MCF 10A (cell line): Measurements from ENCODE around the gene TBCD. TPM values are rescaled to one million over a fixed set of nuclear protein-coding genes. Genes with fewer than 3 reads are reported as not detected.

Source experiments
- BruUV-seq: library from RNA; stranded (reverse); fragments of 400-500 nt; replicated peaks from 2 replicates; lab custom pipeline; 2021; lab: Mats Ljungman, UMichigan
- CTCF ChIA-PET: fragments of 300-600 bp; sonication (Branson Sonifier 250); formaldehyde crosslinking; extraction: SDS; loops from one replicate; lab custom pipeline; 2021; ENCODE audit warnings: antibody characterized with exemption, inconsistent platforms; lab: Yijun Ruan, JAX
- POLR2A ChIA-PET: fragments of 300-600, 350-650 bp; sonication (Branson Sonifier 250); formaldehyde crosslinking; extraction: SDS; loops from one replicate; lab custom pipeline; 2020; ENCODE audit warnings: antibody characterized with exemption, inconsistent platforms; lab: Yijun Ruan, JAX
- DNase-seq: peaks from one replicate; pipeline ENCODE4 v3.0.0-alpha.2; 2018; ENCODE audit not compliant: unreplicated experiment
- H3K27ac Mint-ChIP-seq: one replicate; pipeline ENCODE4 v1.8.0; 2022; ENCODE audit warnings: mild to moderate bottlenecking, low read depth, mixed read lengths; ENCODE audit not compliant: unreplicated experiment
- H3K27me3 Mint-ChIP-seq: one replicate; pipeline ENCODE4 v1.8.0; 2022; ENCODE audit warnings: mixed read lengths; ENCODE audit not compliant: insufficient read depth, unreplicated experiment
- H3K36me3 Mint-ChIP-seq: one replicate; pipeline ENCODE4 v1.8.0; 2022; ENCODE audit warnings: mild to moderate bottlenecking, moderate library complexity, mixed read lengths; ENCODE audit not compliant: insufficient read depth, unreplicated experiment
- H3K4me1 Mint-ChIP-seq: one replicate; pipeline ENCODE4 v1.8.0; 2022; ENCODE audit warnings: mixed read lengths; ENCODE audit not compliant: insufficient read depth, unreplicated experiment
- H3K4me3 Mint-ChIP-seq: one replicate; pipeline ENCODE4 v1.8.0; 2022; ENCODE audit warnings: mild to moderate bottlenecking, moderate library complexity, mixed read lengths; ENCODE audit not compliant: unreplicated experiment
- H3K9me3 Mint-ChIP-seq: one replicate; pipeline ENCODE4 v1.8.0; 2022; ENCODE audit warnings: mixed read lengths; ENCODE audit not compliant: unreplicated experiment
- CTCF ChIP-seq: fragments of 200-600 bp; IDR thresholded peaks from one replicate; pipeline ENCODE4 v1.8.0; 2022; ENCODE audit warnings: antibody characterized with exemption, mild to moderate bottlenecking; ENCODE audit not compliant: unreplicated experiment
- intact Hi-C: fragments of 100-400 bp; cut with micrococcal nuclease; formaldehyde crosslinking; loops from 2 replicates; pipeline ENCODE4 v1.14.1; 2022
- total RNA-seq: library from RNA; stranded (reverse); gene quantifications from 2 replicates; pipeline ENCODE4 v1.2.3, GENCODE V29; 2022

Gene TBCD
- total RNA-seq, 1 experiment from 2014 or later: 76.2 TPM

- Mint-ChIP-seq H3K4me3 (no peak overlapping the region), H3K27ac (no peak overlapping the region), H3K4me1 (no peaks in the 10 kb centered on the region), H3K36me3 (peaks cover 43% of the 10 kb centered on the region), H3K9me3 (no peaks in the 10 kb centered on the region), H3K27me3 (no peaks in the 10 kb centered on the region)
- intact Hi-C loops: no loop called here
- ChIA-PET CTCF (interaction anchor here (1.1 kb wide), 1 partner anchor 131 kb away, joined by 3 read pairs; no protein-coding TSS in a partner anchor), POLR2A (interaction anchor here (0.6 kb wide), 1 partner anchor 76 kb away, joined by 3 read pairs; no protein-coding TSS in a partner anchor)
- TF ChIP-seq CTCF: no peak
- DNase-seq: no peak
- no TSS peak for BruUV-seq
These were observed 158.9 kb downstream of the TBCD start for GRCh38 chr17:82910770-82911169.

- DNase-seq: no peak
- no peaks in the 10 kb centered on the region for H3K9me3 Mint-ChIP-seq
- ChIA-PET POLR2A (no interaction called here), CTCF (interaction anchor here (0.6 to 1.2 kb wide), 3 partner anchors 15 to 132 kb away, joined by 3 to 4 read pairs (median 3); no protein-coding TSS in a partner anchor)
- intact Hi-C loops: no loop called here
- BruUV-seq: no TSS peak
- H3K4me3 Mint-ChIP-seq: no peak overlapping the region
- no peak overlapping the region for H3K27ac Mint-ChIP-seq
- no peak for TF ChIP-seq CTCF
- H3K27me3 Mint-ChIP-seq: no peaks in the 10 kb centered on the region
- H3K4me1 Mint-ChIP-seq: no peaks in the 10 kb centered on the region
- peaks cover 38% of the 10 kb centered on the region for H3K36me3 Mint-ChIP-seq
These were observed 160.0 kb downstream of the TBCD start for GRCh38 chr17:82911822-82912221.

- POLR2A ChIA-PET: no interaction called here
- Mint-ChIP-seq H3K27me3 (no peaks in the 10 kb centered on the region), H3K4me1 (no peaks in the 10 kb centered on the region), H3K4me3 (no peak overlapping the region), H3K36me3 (peaks cover 31% of the 10 kb centered on the region), H3K27ac (no peak overlapping the region), H3K9me3 (no peaks in the 10 kb centered on the region)
- intact Hi-C loops: no loop called here
- CTCF ChIA-PET: interaction anchor here (0.6 to 1.2 kb wide), 2 partner anchors 15 to 122 kb away, joined by 3 to 4 read pairs; no protein-coding TSS in a partner anchor
- DNase-seq: no peak
- no peak for TF ChIP-seq CTCF
- no TSS peak for BruUV-seq
These were observed 160.7 kb downstream of the TBCD start for GRCh38 chr17:82912484-82913089.

GRCh38 chr17:82913304-82914043 lies 161.6 kb downstream of the TBCD start:
- ChIA-PET CTCF (interaction anchor here (0.8 to 2.1 kb wide), 3 partner anchors 16 to 132 kb away, joined by 3 to 14 read pairs (median 4); no protein-coding TSS in a partner anchor), POLR2A (interaction anchor here (2.0 kb wide), 1 partner anchor 37 kb away, joined by 8 read pairs; no protein-coding TSS in a partner anchor)
- TF ChIP-seq CTCF: peak; percentile 4
- H3K36me3 Mint-ChIP-seq: peaks cover 31% of the 10 kb centered on the region
- H3K27me3 Mint-ChIP-seq: no peaks in the 10 kb centered on the region
- no peaks in the 10 kb centered on the region for H3K4me1 Mint-ChIP-seq
- intact Hi-C loops: loop anchor here (1.0 kb wide), 1 partner anchor 132 kb away; no protein-coding TSS in a partner anchor
- no peaks in the 10 kb centered on the region for H3K9me3 Mint-ChIP-seq
- no peak for DNase-seq
- H3K4me3 Mint-ChIP-seq: no peak overlapping the region
- no peak overlapping the region for H3K27ac Mint-ChIP-seq
- no TSS peak for BruUV-seq
